Hepatocyte (in vitro differentiated cells): ENCODE measurements around the gene CLSTN1.

Source experiments
- CTCF ChIP-seq: fragments of 200-600 bp; sonication (generic); IDR thresholded peaks from 2 replicates; pipeline ENCODE4 v1.5.1; 2016; ENCODE audit warnings: antibody characterized with exemption, mild to moderate bottlenecking; ENCODE audit not compliant: poor library complexity
- EZH2 ChIP-seq: fragments of 200-600 bp; sonication (generic); IDR thresholded peaks from 2 replicates; pipeline ENCODE4 v1.6.1; 2016; ENCODE audit warnings: antibody characterized with exemption, mild to moderate bottlenecking, borderline replicate concordance

DNA sequence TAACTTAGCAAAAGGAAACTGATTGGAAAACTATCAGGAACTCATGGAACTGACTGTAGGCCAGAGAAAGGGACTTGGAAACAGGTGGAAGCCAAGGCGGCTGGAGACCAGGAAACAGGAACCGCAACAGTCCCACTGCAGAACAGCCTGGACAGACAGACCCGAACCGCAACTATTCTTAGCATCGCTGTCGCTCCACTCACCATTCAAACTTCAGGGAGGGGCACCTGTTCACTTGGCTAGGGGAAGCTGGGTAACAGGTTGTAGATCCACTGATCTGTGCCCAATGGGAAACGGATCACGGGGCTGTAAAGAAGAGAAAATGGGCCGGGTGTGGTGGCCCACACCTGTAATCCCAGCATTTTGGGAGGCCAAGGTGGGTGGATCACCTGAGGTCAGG, 61.9 kb downstream of the CLSTN1 start:
- TF ChIP-seq CTCF (no peak), EZH2 (no peak)
